Epithelial cell of proximal tubule (primary cell): ENCODE results near the gene SPECC1L. TPM values are rescaled to one million over a fixed set of nuclear protein-coding genes. Genes with fewer than 3 reads are reported as not detected.
A peak's percentile ranks its signal among the peaks of the same experiment; 100 is the strongest.

Experiments used
- DNase-seq: peaks from one replicate; pipeline ENCODE4 v3.0.0-alpha.2; 2011; ENCODE audit warnings: low read depth
- H3K4me3 ChIP-seq: 2 replicates; pipeline ENCODE4 v1.5.1; 2011; ENCODE audit warnings: low read depth, mild to moderate bottlenecking, low read length
- CTCF ChIP-seq: conservative IDR thresholded peaks from 2 replicates; pipeline ENCODE4 v1.5.1; 2012; ENCODE audit warnings: low read depth, mild to moderate bottlenecking, low read length
- total RNA-seq: library from RNA; depleted of rRNA; stranded (reverse); fragments of >200 nt; gene quantifications from 2 replicates; pipeline ENCODE4 v1.2.3, GENCODE V29; 2015

The SPECC1L gene
- total RNA-seq, 1 donor from 2014 or later, result 22.7 TPM

GRCh38 chr22:24402460-24403192 lies 132.0 kb downstream of the SPECC1L start:
- TF ChIP-seq CTCF, result no peak
- DNase-seq, result peak; percentile 75

GRCh38 chr22:24403346-24403745 lies 132.7 kb downstream of the SPECC1L start:
- no peak for DNase-seq
- TF ChIP-seq CTCF, result no peak
- no peak overlapping the region for H3K4me3 ChIP-seq

More at GRCh38 chr22:24402460-24403192, 132.0 kb downstream of the SPECC1L start:
- no peak overlapping the region for H3K4me3 ChIP-seq

- no peak overlapping the region for H3K4me3 ChIP-seq
- TF ChIP-seq CTCF, result no peak
These were observed 134.1 kb downstream of the SPECC1L start for GRCh38 chr22:24404561-24405275.

GRCh38 chr22:24405631-24406321 lies 135.1 kb downstream of the SPECC1L start:
- no peak for DNase-seq

More at GRCh38 chr22:24404561-24405275, 134.1 kb downstream of the SPECC1L start:
- DNase-seq, result no peak

GRCh38 chr22:24406322-24407277 lies 136.0 kb downstream of the SPECC1L start:
- H3K4me3 ChIP-seq, result no peak overlapping the region
- TF ChIP-seq CTCF, result no peak
- no peak for DNase-seq

More at GRCh38 chr22:24405631-24406321, 135.1 kb downstream of the SPECC1L start:
- no peak overlapping the region for H3K4me3 ChIP-seq
- no peak for TF ChIP-seq CTCF

- H3K4me3 ChIP-seq, result no peak overlapping the region
- TF ChIP-seq CTCF, result no peak
- no peak for DNase-seq
These were observed 136.6 kb downstream of the SPECC1L start for GRCh38 chr22:24407278-24407665.
